Vagina (tissue), 2 donors: ENCODE results near the gene SPDYE3.

Source experiments
- POLR2AphosphoS5 ChIP-seq, 2 donors: sonication (generic); formaldehyde crosslinking; IDR thresholded peaks; one replicate each; pipeline ENCODE4 v1.9.0; 2017; ENCODE audit warnings: antibody characterized with exemption in 2 of 2, mild to moderate bottlenecking in 2 of 2, low read depth in 1 of 2; ENCODE audit not compliant: insufficient read depth in 1 of 2
- TF ChIP-seq, protein P1 (sequence below), 3 experiments: fragments of 450-650 bp in 2 of 3; fragments of 200-600 bp in 1 of 3; sonication (generic) in 1 of 3; IDR thresholded peaks; one replicate each; pipeline ENCODE4 v1.5.1; 2017 to 2019; ENCODE audit warnings: antibody characterized with exemption in 3 of 3, mild to moderate bottlenecking in 2 of 3, moderate library complexity in 2 of 3

GRCh38 chr7:100346921-100347320 lies 39.4 kb downstream of the SPDYE3 start:
- TF ChIP-seq, protein P1, sequence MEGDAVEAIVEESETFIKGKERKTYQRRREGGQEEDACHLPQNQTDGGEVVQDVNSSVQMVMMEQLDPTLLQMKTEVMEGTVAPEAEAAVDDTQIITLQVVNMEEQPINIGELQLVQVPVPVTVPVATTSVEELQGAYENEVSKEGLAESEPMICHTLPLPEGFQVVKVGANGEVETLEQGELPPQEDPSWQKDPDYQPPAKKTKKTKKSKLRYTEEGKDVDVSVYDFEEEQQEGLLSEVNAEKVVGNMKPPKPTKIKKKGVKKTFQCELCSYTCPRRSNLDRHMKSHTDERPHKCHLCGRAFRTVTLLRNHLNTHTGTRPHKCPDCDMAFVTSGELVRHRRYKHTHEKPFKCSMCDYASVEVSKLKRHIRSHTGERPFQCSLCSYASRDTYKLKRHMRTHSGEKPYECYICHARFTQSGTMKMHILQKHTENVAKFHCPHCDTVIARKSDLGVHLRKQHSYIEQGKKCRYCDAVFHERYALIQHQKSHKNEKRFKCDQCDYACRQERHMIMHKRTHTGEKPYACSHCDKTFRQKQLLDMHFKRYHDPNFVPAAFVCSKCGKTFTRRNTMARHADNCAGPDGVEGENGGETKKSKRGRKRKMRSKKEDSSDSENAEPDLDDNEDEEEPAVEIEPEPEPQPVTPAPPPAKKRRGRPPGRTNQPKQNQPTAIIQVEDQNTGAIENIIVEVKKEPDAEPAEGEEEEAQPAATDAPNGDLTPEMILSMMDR (IDR thresholded peaks at IDR 0.05) = no peak
- TF ChIP-seq POLR2AphosphoS5 (IDR thresholded peaks at IDR 0.05; ENCODE audit: insufficient read depth in 1 of 2, low read depth in 1 of 2) = no peak
